ENCODE results near the gene BAIAP2L2. TPM values are rescaled to one million over a fixed set of nuclear protein-coding genes. Genes with fewer than 3 reads are reported as not detected.

The BAIAP2L2 gene
- total and polyA plus RNA-seq, 2 of the 4 experiments (the other 2 are of a cell fraction): 0.18 to 0.46 TPM

DNA sequence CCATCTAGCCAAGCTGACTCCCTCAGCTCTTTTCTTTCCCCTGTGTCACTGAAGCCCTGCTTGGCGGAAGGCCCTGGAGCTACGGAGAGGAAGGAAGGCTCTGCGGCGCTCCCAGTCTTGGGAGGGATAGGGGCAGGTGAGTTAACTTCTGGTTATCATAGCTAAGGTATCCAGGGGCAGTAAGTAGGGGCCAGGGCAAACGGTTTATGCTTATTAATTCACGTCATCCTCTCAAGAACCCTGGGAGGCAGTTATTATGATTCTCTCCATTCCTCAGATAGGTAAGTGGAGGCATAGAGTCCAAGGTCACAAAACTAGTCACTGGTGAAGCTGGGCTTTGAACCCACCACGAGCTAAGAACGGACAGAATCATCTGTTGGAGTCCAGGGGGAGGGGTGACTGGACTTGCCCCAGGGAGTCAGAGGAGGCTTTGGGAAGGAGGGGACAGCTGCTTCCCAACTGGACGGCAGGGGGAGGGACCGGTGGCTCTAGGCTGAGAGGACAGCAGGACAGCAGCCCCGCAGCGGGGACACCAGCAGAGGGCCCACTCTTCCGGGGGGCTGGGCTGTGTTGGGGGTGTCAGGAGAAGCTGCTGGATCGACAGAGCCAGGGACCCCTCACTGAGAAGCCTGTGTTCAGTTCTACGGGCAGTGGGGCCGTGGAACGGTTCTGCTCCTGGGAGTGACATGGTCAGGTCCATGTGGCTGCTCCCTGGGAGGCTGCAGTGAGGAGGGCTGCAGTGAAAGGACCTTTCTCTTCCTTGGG, 3.5 kb downstream of the BAIAP2L2 start:
- Histone ChIP-seq H2AK5ac (ENCODE audit: low read depth, low read length) (no peak overlapping the region), H4K5ac (ENCODE audit: low read depth, low read length) (no peak overlapping the region), H3K4me2 (ENCODE audit: low read depth, low read length) (no peak overlapping the region), H2BK20ac (ENCODE audit: low read depth, low read length) (no peak overlapping the region), H3K18ac (ENCODE audit: low read depth, low read length) (no peak overlapping the region), H3K14ac (replicated peaks; ENCODE audit: low read depth, low read length) (no peak overlapping the region), H3K36me3 (ENCODE audit: control insufficient read depth, insufficient read depth, low read length) (no peaks in the 10 kb centered on the region), H2BK15ac (ENCODE audit: low read depth, low read length) (no peak overlapping the region), H3K79me1 (ENCODE audit: low read depth in 1 of 2, low read length in 2 of 2) (no peaks in the 10 kb centered on the region), H2BK120ac (ENCODE audit: low read depth, low read length) (no peak overlapping the region), H3K9ac (ENCODE audit: low read depth, low read length) (no peak overlapping the region), H4K91ac (ENCODE audit: insufficient read depth, low read depth, low read length) (no peak overlapping the region), H3K4me1 (ENCODE audit: control insufficient read depth, insufficient read depth, low read length) (no peaks in the 10 kb centered on the region), H3K4ac (ENCODE audit: low read depth, low read length) (no peak overlapping the region), H3K27ac (ENCODE audit: insufficient read depth, low read length) (no peak overlapping the region), H2AK9ac (replicated peaks; ENCODE audit: low read depth, low read length, poor library complexity) (no peak overlapping the region), H3K27me3 (ENCODE audit: control insufficient read depth, insufficient read depth, low read length) (peaks cover 2% of the 10 kb centered on the region; the same call in 1 of the 2 replicates), H3K9me1 (ENCODE audit: insufficient read depth, low read length) (no peaks in the 10 kb centered on the region), H4K20me1 (ENCODE audit: insufficient read depth, low read length) (no peaks in the 10 kb centered on the region), H3K4me3 (ENCODE audit: insufficient read depth, low read depth, low read length) (no peak overlapping the region), H4K8ac (ENCODE audit: low read depth in 2 of 2, low read length in 2 of 2) (no peak overlapping the region), H3K56ac (ENCODE audit: extremely low read depth, insufficient read depth, low read length) (no peak overlapping the region), H3K23ac (ENCODE audit: low read depth, low read length) (no peak overlapping the region), H3K9me3 (ENCODE audit: control insufficient read depth, insufficient read depth, low read length) (no peaks in the 10 kb centered on the region), H2BK5ac (ENCODE audit: low read depth, low read length, poor library complexity, severe bottlenecking) (no peak overlapping the region), H2AFZ (replicated peaks; ENCODE audit: low read length, poor library complexity) (no peak overlapping the region)
- 83% methylated on average over 2 of the region's 17 CpGs; no CpG with 5 or more reads in 1 of the 2 experiments for WGBS, 2 experiments (ENCODE audit: extremely low coverage in 2 of 2, insufficient read length in 1 of 2)
- ChIA-PET CTCF (no interaction called here), POLR2A (ENCODE audit: unreplicated experiment) (no interaction called here)
- in situ Hi-C loops (cut with MboI; ENCODE audit: low sequenced_read_pairs) (no loop called here), dilution Hi-C loops (cut with HindIII; ENCODE audit: low sequenced_read_pairs, unreplicated experiment) (no loop called here), intact Hi-C loops (cut with micrococcal nuclease) (no loop called here)
- TF ChIP-seq BHLHE40 (IDR thresholded peaks at IDR 0.05; ENCODE audit: low read depth, low read length) (no peak), SMC3 (IDR thresholded peaks at IDR 0.05; ENCODE audit: low read depth, low read length) (no peak), POLR2A (IDR thresholded peaks at IDR 0.05; ENCODE audit: low read depth, low read length) (no peak), RFX5 (IDR thresholded peaks at IDR 0.05; ENCODE audit: low read depth, low read length) (no peak), MAFK (IDR thresholded peaks at IDR 0.05; ENCODE audit: low read depth, low read length) (no peak)
- TF ChIP-seq, protein P1, sequence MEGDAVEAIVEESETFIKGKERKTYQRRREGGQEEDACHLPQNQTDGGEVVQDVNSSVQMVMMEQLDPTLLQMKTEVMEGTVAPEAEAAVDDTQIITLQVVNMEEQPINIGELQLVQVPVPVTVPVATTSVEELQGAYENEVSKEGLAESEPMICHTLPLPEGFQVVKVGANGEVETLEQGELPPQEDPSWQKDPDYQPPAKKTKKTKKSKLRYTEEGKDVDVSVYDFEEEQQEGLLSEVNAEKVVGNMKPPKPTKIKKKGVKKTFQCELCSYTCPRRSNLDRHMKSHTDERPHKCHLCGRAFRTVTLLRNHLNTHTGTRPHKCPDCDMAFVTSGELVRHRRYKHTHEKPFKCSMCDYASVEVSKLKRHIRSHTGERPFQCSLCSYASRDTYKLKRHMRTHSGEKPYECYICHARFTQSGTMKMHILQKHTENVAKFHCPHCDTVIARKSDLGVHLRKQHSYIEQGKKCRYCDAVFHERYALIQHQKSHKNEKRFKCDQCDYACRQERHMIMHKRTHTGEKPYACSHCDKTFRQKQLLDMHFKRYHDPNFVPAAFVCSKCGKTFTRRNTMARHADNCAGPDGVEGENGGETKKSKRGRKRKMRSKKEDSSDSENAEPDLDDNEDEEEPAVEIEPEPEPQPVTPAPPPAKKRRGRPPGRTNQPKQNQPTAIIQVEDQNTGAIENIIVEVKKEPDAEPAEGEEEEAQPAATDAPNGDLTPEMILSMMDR (conservative IDR thresholded peaks at IDR 0.05; ENCODE audit: low read depth, low read length): no peak
- TF ChIP-seq, protein P2, sequence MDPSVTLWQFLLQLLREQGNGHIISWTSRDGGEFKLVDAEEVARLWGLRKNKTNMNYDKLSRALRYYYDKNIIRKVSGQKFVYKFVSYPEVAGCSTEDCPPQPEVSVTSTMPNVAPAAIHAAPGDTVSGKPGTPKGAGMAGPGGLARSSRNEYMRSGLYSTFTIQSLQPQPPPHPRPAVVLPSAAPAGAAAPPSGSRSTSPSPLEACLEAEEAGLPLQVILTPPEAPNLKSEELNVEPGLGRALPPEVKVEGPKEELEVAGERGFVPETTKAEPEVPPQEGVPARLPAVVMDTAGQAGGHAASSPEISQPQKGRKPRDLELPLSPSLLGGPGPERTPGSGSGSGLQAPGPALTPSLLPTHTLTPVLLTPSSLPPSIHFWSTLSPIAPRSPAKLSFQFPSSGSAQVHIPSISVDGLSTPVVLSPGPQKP (IDR thresholded peaks at IDR 0.05; ENCODE audit: borderline replicate concordance, low read depth, low read length): no peak
- ATAC-seq (ENCODE audit: low read depth): no peak
- BruUV-seq (replicated peaks): no TSS peak
- DNase-seq: no peak

All from IMR-90 (cell line).